Liver (tissue), 9 donors: ENCODE data around the gene KRTAP10-8. TPM values are rescaled to one million over a fixed set of nuclear protein-coding genes. Genes with fewer than 3 reads are reported as not detected.

ENCODE experiments used
- DNase-seq: peaks from one replicate; pipeline ENCODE4 v3.0.0-alpha.2; 2017; ENCODE audit warnings: low spot score
- H3K27ac ChIP-seq, 2 donors: one replicate each; pipeline ENCODE4 v1.7.0; 2013; ENCODE audit warnings: inconsistent platforms in 2 of 2, low read length in 2 of 2, control low read depth in 1 of 2, low read depth in 1 of 2, mild to moderate bottlenecking in 1 of 2
- H3K27me3 ChIP-seq, 4 donors: one replicate each; pipeline versions ENCODE4 v1.6.1 to v1.7.0; 2013; ENCODE audit warnings: low read length in 3 of 4, inconsistent platforms in 1 of 4, mild to moderate bottlenecking in 1 of 4, moderate library complexity in 1 of 4; ENCODE audit not compliant: control insufficient read depth in 4 of 4, insufficient read depth in 4 of 4
- H3K36me3 ChIP-seq, 4 donors: one replicate each; pipeline versions ENCODE4 v1.6.1 to v1.7.0; 2013; ENCODE audit warnings: low read length in 3 of 4, mild to moderate bottlenecking in 3 of 4, low read depth in 1 of 4, moderate library complexity in 1 of 4; ENCODE audit not compliant: control insufficient read depth in 4 of 4, insufficient read depth in 3 of 4
- H3K4me1 ChIP-seq, 4 donors: one replicate each; pipeline versions ENCODE4 v1.6.1 to v1.7.0; 2013; ENCODE audit warnings: low read length in 3 of 4, mild to moderate bottlenecking in 3 of 4, moderate library complexity in 1 of 4; ENCODE audit not compliant: control insufficient read depth in 4 of 4, insufficient read depth in 4 of 4
- H3K4me3 ChIP-seq, 3 donors: one replicate each; pipeline versions ENCODE4 v1.6.1 to v1.7.0; 2013; ENCODE audit warnings: low read length in 3 of 3, control low read depth in 1 of 3, low read depth in 1 of 3, mild to moderate bottlenecking in 1 of 3
- H3K9ac ChIP-seq, 2 donors: one replicate each; pipeline ENCODE4 v1.7.0; 2013; ENCODE audit warnings: low read length in 2 of 2, mild to moderate bottlenecking in 2 of 2, moderate library complexity in 2 of 2, control low read depth in 1 of 2, low read depth in 1 of 2
- H3K9me3 ChIP-seq, 4 donors: one replicate each; pipeline versions ENCODE4 v1.6.1 to v1.7.0; 2013; ENCODE audit warnings: low read length in 3 of 4; ENCODE audit not compliant: control insufficient read depth in 4 of 4
- CTCF ChIP-seq: fragments of 150-350 bp; IDR thresholded peaks from 2 replicates; pipeline ENCODE4 v1.5.1; 2017; ENCODE audit warnings: improper control_type of control experiment, low read depth, low read length; ENCODE audit not compliant: missing input control
- EGR1 ChIP-seq, 2 donors: IDR thresholded peaks; 2 replicates each; pipeline ENCODE4 v1.6.1; 2016 to 2018; ENCODE audit warnings: antibody characterized with exemption in 2 of 2, low read depth in 2 of 2
- FOXA1 ChIP-seq: IDR thresholded peaks from 2 replicates; pipeline ENCODE4 v1.6.1; 2016; ENCODE audit warnings: antibody characterized with exemption
- FOXA2 ChIP-seq: IDR thresholded peaks from 2 replicates; pipeline ENCODE4 v1.6.1; 2016; ENCODE audit warnings: antibody characterized with exemption
- GABPA ChIP-seq, 2 donors: IDR thresholded peaks in 1 of 2; conservative IDR thresholded peaks in 1 of 2; 2 replicates each; pipeline ENCODE4 v1.6.1; 2016; ENCODE audit warnings: antibody characterized with exemption in 2 of 2, mild to moderate bottlenecking in 1 of 2, moderate library complexity in 1 of 2
- HNF4A ChIP-seq, 2 donors: conservative IDR thresholded peaks; 2 replicates each; pipeline ENCODE4 v1.6.1; 2016; ENCODE audit warnings: antibody characterized with exemption in 2 of 2, mild to moderate bottlenecking in 2 of 2
- JUND ChIP-seq, 2 donors: IDR thresholded peaks; 2 replicates each; pipeline ENCODE4 v1.6.1; 2016; ENCODE audit warnings: antibody characterized with exemption in 2 of 2
- RAD21 ChIP-seq, 2 donors: IDR thresholded peaks; 2 replicates each; pipeline ENCODE4 v1.6.1; 2016; ENCODE audit warnings: antibody characterized with exemption in 2 of 2, mild to moderate bottlenecking in 2 of 2
- RXRA ChIP-seq, 2 donors: IDR thresholded peaks; 2 replicates each; pipeline ENCODE4 v1.6.1; 2017 to 2018; ENCODE audit warnings: antibody characterized with exemption in 2 of 2, mild to moderate bottlenecking in 1 of 2
- SP1 ChIP-seq: IDR thresholded peaks from 2 replicates; pipeline ENCODE4 v1.6.1; 2018; ENCODE audit warnings: antibody characterized with exemption, mild to moderate bottlenecking
- TAF1 ChIP-seq: conservative IDR thresholded peaks from 2 replicates; pipeline ENCODE4 v1.6.1; 2016; ENCODE audit warnings: antibody characterized with exemption, mild to moderate bottlenecking
- YY1 ChIP-seq: IDR thresholded peaks from 2 replicates; pipeline ENCODE4 v1.6.1; 2016; ENCODE audit warnings: antibody characterized with exemption, mild to moderate bottlenecking
- WGBS: extraction: QIAGEN DNeasy Blood & Tissue Kit; methylation state at CpG from one replicate; pipeline ENCODE4 v1.1.7; 2013; 5-methylcytosine and 5-hydroxymethylcytosine counted together
- polyA plus RNA-seq, 2 donors: library from polyadenylated mRNA; stranded (reverse) in 1 of 2; unstranded in 1 of 2; fragments of 200-250 nt in 1 of 2; fragments of >200 nt in 1 of 2; fragmentation: Nextera tagmentation in 1 of 2; extraction: Ambion mirVana in 1 of 2; gene quantifications; one replicate each; pipeline versions ENCODE4 v1.2.1 to v1.2.3, GENCODE V29; 2013 to 2015
- total RNA-seq, 2 donors: library from RNA; depleted of rRNA; stranded (reverse); fragments of >200 nt; gene quantifications; one replicate each; pipeline ENCODE4 v1.2.3, GENCODE V29; 2014
- TF ChIP-seq, protein P1 (sequence below): IDR thresholded peaks from 2 replicates; pipeline ENCODE4 v1.6.1; 2016; ENCODE audit warnings: antibody characterized with exemption
- TF ChIP-seq, protein P2 (sequence below): IDR thresholded peaks from 2 replicates; pipeline ENCODE4 v1.6.1; 2016; ENCODE audit warnings: antibody characterized with exemption, mild to moderate bottlenecking
- TF ChIP-seq, protein P3 (sequence below): IDR thresholded peaks from 2 replicates; pipeline ENCODE4 v1.6.1; 2016; ENCODE audit warnings: antibody characterized with exemption
- TF ChIP-seq, protein P4 (sequence below): IDR thresholded peaks from 2 replicates; pipeline ENCODE4 v1.6.1; 2016; ENCODE audit warnings: antibody characterized with exemption
- donor health status: healthy.
- donor health status: healthy.
- donor health status: healthy.
- donor health status: healthy.
- donor health status: healthy.

Gene KRTAP10-8
- total and polyA plus RNA-seq, 4 donors = not detected

DNA sequence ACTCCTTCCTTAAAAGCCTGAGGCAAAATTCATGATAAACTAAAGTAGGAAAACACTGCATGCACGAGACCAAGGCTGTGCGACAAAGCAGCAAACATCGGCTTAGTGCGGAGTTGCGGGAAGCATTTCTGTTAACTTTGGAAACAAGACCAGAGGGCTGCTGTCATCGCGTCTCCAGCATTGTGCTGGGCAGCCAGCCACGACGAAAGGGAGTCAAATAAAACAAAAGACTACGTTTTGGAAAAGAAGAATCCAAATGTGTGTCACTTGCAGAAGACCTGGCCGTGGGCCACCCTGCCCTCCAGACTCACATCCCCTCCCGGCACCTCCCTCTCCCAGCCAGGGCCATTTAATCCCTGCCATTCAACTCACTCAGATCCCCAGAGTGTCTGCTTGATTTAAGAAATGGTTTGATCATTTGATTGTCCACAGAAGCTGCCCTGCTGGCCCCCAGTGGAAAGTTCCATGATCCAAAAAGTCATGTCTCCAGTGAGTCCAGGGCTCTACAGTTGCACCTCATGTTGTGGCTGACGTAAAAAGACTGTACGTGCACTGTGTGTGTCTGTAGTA is 31.9 kb downstream of the KRTAP10-8 start:
- Histone ChIP-seq H3K27ac (no peak overlapping the region), H3K36me3 (no peaks in the 10 kb centered on the region), H3K4me1 (no peaks in the 10 kb centered on the region), H3K9me3 (peaks cover 0 to 11% (median 4%) of the 10 kb centered on the region in 4 donors), H3K4me3 (no peak overlapping the region), H3K9ac (no peak overlapping the region), H3K27me3 (no peaks in the 10 kb centered on the region)
- no peak for DNase-seq
- WGBS = 64% methylated on average over 14 of the region's 14 CpGs
- TF ChIP-seq SP1 = no peak
- no peak for TF ChIP-seq FOXA2
- no peak for TF ChIP-seq RAD21 (IDR thresholded peaks at IDR 0.05)
- TF ChIP-seq RXRA (IDR thresholded peaks at IDR 0.05) = no peak
- no peak for TF ChIP-seq YY1
- TF ChIP-seq HNF4A (conservative IDR thresholded peaks at IDR 0.05) = no peak
- TF ChIP-seq FOXA1 = no peak
- no peak for TF ChIP-seq JUND (IDR thresholded peaks at IDR 0.05)
- TF ChIP-seq GABPA (IDR thresholded peaks at IDR 0.05 in 1 of 2, conservative IDR thresholded peaks at IDR 0.05 in 1 of 2) = no peak
- TF ChIP-seq, protein P1, sequence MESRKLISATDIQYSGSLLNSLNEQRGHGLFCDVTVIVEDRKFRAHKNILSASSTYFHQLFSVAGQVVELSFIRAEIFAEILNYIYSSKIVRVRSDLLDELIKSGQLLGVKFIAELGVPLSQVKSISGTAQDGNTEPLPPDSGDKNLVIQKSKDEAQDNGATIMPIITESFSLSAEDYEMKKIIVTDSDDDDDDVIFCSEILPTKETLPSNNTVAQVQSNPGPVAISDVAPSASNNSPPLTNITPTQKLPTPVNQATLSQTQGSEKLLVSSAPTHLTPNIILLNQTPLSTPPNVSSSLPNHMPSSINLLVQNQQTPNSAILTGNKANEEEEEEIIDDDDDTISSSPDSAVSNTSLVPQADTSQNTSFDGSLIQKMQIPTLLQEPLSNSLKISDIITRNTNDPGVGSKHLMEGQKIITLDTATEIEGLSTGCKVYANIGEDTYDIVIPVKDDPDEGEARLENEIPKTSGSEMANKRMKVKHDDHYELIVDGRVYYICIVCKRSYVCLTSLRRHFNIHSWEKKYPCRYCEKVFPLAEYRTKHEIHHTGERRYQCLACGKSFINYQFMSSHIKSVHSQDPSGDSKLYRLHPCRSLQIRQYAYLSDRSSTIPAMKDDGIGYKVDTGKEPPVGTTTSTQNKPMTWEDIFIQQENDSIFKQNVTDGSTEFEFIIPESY = no peak
- TF ChIP-seq, protein P2, sequence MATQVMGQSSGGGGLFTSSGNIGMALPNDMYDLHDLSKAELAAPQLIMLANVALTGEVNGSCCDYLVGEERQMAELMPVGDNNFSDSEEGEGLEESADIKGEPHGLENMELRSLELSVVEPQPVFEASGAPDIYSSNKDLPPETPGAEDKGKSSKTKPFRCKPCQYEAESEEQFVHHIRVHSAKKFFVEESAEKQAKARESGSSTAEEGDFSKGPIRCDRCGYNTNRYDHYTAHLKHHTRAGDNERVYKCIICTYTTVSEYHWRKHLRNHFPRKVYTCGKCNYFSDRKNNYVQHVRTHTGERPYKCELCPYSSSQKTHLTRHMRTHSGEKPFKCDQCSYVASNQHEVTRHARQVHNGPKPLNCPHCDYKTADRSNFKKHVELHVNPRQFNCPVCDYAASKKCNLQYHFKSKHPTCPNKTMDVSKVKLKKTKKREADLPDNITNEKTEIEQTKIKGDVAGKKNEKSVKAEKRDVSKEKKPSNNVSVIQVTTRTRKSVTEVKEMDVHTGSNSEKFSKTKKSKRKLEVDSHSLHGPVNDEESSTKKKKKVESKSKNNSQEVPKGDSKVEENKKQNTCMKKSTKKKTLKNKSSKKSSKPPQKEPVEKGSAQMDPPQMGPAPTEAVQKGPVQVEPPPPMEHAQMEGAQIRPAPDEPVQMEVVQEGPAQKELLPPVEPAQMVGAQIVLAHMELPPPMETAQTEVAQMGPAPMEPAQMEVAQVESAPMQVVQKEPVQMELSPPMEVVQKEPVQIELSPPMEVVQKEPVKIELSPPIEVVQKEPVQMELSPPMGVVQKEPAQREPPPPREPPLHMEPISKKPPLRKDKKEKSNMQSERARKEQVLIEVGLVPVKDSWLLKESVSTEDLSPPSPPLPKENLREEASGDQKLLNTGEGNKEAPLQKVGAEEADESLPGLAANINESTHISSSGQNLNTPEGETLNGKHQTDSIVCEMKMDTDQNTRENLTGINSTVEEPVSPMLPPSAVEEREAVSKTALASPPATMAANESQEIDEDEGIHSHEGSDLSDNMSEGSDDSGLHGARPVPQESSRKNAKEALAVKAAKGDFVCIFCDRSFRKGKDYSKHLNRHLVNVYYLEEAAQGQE = no peak
- TF ChIP-seq, protein P3, sequence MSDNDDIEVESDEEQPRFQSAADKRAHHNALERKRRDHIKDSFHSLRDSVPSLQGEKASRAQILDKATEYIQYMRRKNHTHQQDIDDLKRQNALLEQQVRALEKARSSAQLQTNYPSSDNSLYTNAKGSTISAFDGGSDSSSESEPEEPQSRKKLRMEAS = no peak
- TF ChIP-seq TAF1 = no peak
- TF ChIP-seq EGR1 (IDR thresholded peaks at IDR 0.05; ENCODE audit: low read depth in 2 of 2) = no peak
- TF ChIP-seq, protein P4, sequence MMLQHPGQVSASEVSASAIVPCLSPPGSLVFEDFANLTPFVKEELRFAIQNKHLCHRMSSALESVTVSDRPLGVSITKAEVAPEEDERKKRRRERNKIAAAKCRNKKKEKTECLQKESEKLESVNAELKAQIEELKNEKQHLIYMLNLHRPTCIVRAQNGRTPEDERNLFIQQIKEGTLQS = no peak
- TF ChIP-seq CTCF = no peak
